Esophagus squamous epithelium (tissue), 4 donors: Measurements from ENCODE around the gene DOCK8.

Experiments
- POLR2A ChIP-seq, 4 donors: fragments of 450-650 bp; IDR thresholded peaks; one replicate each; pipeline ENCODE4 v1.6.1; 2017; ENCODE audit warnings: antibody characterized with exemption in 4 of 4, mild to moderate bottlenecking in 4 of 4, moderate library complexity in 3 of 4
- TF ChIP-seq, protein P1 (sequence below), 6 experiments: fragments of 450-650 bp in 4 of 6; fragments of 200-600 bp in 2 of 6; sonication (generic) in 2 of 6; IDR thresholded peaks; one replicate each; pipeline ENCODE4 v1.5.1; 2016 to 2019; ENCODE audit warnings: antibody characterized with exemption in 6 of 6, mild to moderate bottlenecking in 4 of 6, moderate library complexity in 4 of 6

DNA sequence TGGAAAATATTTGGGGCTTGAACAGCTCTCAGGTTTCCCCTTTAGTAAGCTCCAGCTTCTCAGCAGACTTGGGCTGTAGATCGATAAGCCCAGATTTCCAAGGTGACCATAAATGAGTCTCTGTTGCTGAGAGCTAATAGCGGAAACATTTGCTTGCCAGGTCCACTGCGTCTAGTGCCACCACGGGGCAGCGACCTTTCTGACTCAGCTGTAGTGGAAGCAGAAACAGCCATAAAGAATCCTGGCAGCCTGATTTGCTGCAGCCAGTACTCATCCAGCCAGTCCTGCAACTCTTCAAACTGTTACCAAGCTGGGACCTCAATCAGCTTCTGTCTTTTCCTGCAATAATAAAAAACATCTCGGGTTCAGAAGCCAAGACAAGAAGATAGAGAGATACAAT is 241.7 kb downstream of the DOCK8 start:
- TF ChIP-seq, protein P1, sequence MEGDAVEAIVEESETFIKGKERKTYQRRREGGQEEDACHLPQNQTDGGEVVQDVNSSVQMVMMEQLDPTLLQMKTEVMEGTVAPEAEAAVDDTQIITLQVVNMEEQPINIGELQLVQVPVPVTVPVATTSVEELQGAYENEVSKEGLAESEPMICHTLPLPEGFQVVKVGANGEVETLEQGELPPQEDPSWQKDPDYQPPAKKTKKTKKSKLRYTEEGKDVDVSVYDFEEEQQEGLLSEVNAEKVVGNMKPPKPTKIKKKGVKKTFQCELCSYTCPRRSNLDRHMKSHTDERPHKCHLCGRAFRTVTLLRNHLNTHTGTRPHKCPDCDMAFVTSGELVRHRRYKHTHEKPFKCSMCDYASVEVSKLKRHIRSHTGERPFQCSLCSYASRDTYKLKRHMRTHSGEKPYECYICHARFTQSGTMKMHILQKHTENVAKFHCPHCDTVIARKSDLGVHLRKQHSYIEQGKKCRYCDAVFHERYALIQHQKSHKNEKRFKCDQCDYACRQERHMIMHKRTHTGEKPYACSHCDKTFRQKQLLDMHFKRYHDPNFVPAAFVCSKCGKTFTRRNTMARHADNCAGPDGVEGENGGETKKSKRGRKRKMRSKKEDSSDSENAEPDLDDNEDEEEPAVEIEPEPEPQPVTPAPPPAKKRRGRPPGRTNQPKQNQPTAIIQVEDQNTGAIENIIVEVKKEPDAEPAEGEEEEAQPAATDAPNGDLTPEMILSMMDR (IDR thresholded peaks at IDR 0.05): no peak
- TF ChIP-seq POLR2A (IDR thresholded peaks at IDR 0.05): no peak
